Ovary (tissue), 3 donors: Measurements from ENCODE around the gene TBC1D5.

ENCODE experiments used
- EP300 ChIP-seq: sonication (generic); formaldehyde crosslinking; IDR thresholded peaks from one replicate; pipeline ENCODE4 v1.6.1; 2017; ENCODE audit warnings: antibody characterized with exemption
- POLR2A ChIP-seq: fragments of 450-650 bp; IDR thresholded peaks from one replicate; pipeline ENCODE4 v1.6.1; 2017; ENCODE audit warnings: antibody characterized with exemption, mild to moderate bottlenecking, moderate library complexity
- TF ChIP-seq, protein P1 (sequence below), 3 donors: fragments of 450-650 bp in 2 of 3; fragments of 200-600 bp in 1 of 3; IDR thresholded peaks; one replicate each; pipeline versions ENCODE4 v1.5.1 to v1.8.0; 2016 to 2022; ENCODE audit warnings: antibody characterized with exemption in 3 of 3, mild to moderate bottlenecking in 1 of 3
- donor health status: DM: no; HTN: no; CAD: no.

DNA sequence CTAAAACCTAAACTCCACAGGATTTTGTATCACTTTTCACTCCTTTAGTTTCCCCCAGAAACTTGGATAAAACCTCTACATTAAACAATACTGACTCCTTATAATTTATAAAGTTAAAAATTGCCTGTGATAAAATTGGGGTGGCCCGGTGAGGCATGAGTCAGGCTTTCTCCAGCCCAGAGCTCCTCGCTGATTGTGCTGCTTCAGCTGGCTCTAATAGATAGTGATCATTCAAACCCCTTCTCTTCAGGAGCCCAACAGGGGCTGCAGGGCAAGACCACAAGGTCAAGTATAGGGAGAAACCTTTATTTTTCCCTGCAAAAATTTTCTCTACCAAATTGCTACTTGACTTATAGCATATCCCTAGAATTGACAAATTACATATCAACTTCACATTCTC, 549.4 kb downstream of the TBC1D5 start:
- TF ChIP-seq, protein P1, sequence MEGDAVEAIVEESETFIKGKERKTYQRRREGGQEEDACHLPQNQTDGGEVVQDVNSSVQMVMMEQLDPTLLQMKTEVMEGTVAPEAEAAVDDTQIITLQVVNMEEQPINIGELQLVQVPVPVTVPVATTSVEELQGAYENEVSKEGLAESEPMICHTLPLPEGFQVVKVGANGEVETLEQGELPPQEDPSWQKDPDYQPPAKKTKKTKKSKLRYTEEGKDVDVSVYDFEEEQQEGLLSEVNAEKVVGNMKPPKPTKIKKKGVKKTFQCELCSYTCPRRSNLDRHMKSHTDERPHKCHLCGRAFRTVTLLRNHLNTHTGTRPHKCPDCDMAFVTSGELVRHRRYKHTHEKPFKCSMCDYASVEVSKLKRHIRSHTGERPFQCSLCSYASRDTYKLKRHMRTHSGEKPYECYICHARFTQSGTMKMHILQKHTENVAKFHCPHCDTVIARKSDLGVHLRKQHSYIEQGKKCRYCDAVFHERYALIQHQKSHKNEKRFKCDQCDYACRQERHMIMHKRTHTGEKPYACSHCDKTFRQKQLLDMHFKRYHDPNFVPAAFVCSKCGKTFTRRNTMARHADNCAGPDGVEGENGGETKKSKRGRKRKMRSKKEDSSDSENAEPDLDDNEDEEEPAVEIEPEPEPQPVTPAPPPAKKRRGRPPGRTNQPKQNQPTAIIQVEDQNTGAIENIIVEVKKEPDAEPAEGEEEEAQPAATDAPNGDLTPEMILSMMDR (IDR thresholded peaks at IDR 0.05): no peak
- TF ChIP-seq POLR2A (no peak), EP300 (no peak)
